Sigmoid colon (tissue), 7 donors: ENCODE measurements around the gene POLG2. TPM values are rescaled to one million over a fixed set of nuclear protein-coding genes. Genes with fewer than 3 reads are reported as not detected.
"Not testable (repeated sequence)": the region's sequence is repeated elsewhere in the genome, so short reads cannot be mapped to it uniquely, and the experiment has no call there.

Experiments
- DNase-seq: peaks from one replicate; pipeline ENCODE4 v3.0.0-alpha.2; 2019
- H3K27ac ChIP-seq, 4 donors: fragments of 200-600 bp; sonication (generic); one replicate each; pipeline ENCODE4 v1.5.1; 2016 to 2019; ENCODE audit warnings: mild to moderate bottlenecking in 1 of 4
- H3K27me3 ChIP-seq, 3 donors: fragments of 200-600 bp; sonication (generic); one replicate each; pipeline ENCODE4 v1.5.1; 2019; ENCODE audit warnings: mild to moderate bottlenecking in 1 of 3
- H3K36me3 ChIP-seq, 4 donors: fragments of 200-600 bp; sonication (generic); one replicate each; pipeline ENCODE4 v1.5.1; 2016 to 2019
- H3K4me1 ChIP-seq, 4 donors: fragments of 200-600 bp; sonication (generic); one replicate each; pipeline ENCODE4 v1.5.1; 2017 to 2019
- H3K4me3 ChIP-seq, 4 donors: fragments of 200-600 bp; sonication (generic); one replicate each; pipeline ENCODE4 v1.5.1; 2017 to 2019; ENCODE audit warnings: mild to moderate bottlenecking in 2 of 4, moderate library complexity in 1 of 4
- H3K9me3 ChIP-seq, 4 donors: fragments of 200-600 bp in 3 of 4; sonication (generic) in 3 of 4; one replicate each; pipeline versions ENCODE4 v1.5.1 to v1.6.1; 2013 to 2019
- CTCF ChIP-seq, 4 experiments: fragments of 450-650 bp in 3 of 4; fragments of 200-600 bp in 1 of 4; IDR thresholded peaks; one replicate each; pipeline ENCODE4 v1.5.1; 2016 to 2019; ENCODE audit warnings: antibody characterized with exemption in 4 of 4, mild to moderate bottlenecking in 3 of 4, moderate library complexity in 2 of 4
- EP300 ChIP-seq, 4 donors: sonication (generic); formaldehyde crosslinking; IDR thresholded peaks; one replicate each; pipeline ENCODE4 v1.6.1; 2017; ENCODE audit warnings: antibody characterized with exemption in 4 of 4
- POLR2A ChIP-seq, 2 donors: fragments of 450-650 bp; IDR thresholded peaks; one replicate each; pipeline ENCODE4 v1.6.1; 2016; ENCODE audit warnings: antibody characterized with exemption in 2 of 2, mild to moderate bottlenecking in 2 of 2, moderate library complexity in 2 of 2
- POLR2AphosphoS5 ChIP-seq, 4 donors: sonication (generic); formaldehyde crosslinking; IDR thresholded peaks; one replicate each; pipeline ENCODE4 v1.6.1; 2017; ENCODE audit warnings: antibody characterized with exemption in 4 of 4
- WGBS, 2 donors: extraction: QIAGEN DNeasy Blood & Tissue Kit; methylation state at CpG; one replicate each; pipeline ENCODE4 v1.1.7; 2013; 5-methylcytosine and 5-hydroxymethylcytosine counted together
- intact Hi-C: fragments of 100-400 bp; cut with DNase I; formaldehyde crosslinking; loops from one replicate; pipeline ENCODE4 v1.15.1; 2023
- polyA plus RNA-seq, 3 donors: library from polyadenylated mRNA; stranded (reverse); fragments of 200-250 nt; gene quantifications; one replicate each; pipeline ENCODE4 v1.2.3, GENCODE V29; 2013
- total RNA-seq, 4 donors: library from RNA; depleted of rRNA; stranded (reverse); fragments of >200 nt; gene quantifications; one replicate each; pipeline ENCODE4 v1.1.0, GENCODE V29; 2016
- donor health status: healthy with polysubstance abuse.
- donor health status: Bipolar disorder and iron deficiency.
- donor health status: healthy.

Gene POLG2
- total and polyA plus RNA-seq, 7 donors = 3.9 to 16.1 (median 8.2) TPM

DNA sequence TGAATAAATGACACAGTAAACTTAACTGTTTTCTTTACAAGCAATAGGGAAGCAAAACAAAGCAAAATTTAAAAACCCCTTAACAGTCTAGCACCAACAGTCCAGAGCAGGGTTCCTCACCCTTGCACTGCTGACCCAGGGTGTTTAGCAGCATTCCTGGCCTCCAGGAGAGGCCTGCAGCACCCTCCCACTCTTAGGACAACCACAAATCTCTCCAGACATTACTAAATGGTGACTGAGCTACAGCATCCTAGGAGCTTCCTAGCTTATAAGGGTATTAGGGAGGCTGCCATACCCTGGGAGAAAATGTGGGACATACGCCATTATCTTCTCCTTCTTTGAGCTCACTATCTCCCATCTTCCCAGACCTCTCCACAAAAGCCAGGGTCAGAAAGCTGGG lies 15.9 kb downstream of the POLG2 start:
- H3K27me3 ChIP-seq = no peaks in the 10 kb centered on the region
- peaks cover 0 to 4% (median 0%) of the 10 kb centered on the region in 4 donors for H3K4me1 ChIP-seq
- peaks cover 8 to 77% (median 15%) of the 10 kb centered on the region in 4 donors for H3K36me3 ChIP-seq
- DNase-seq = no peak
- no peaks in the 10 kb centered on the region for H3K9me3 ChIP-seq
- no peak overlapping the region for H3K27ac ChIP-seq
- no peak overlapping the region for H3K4me3 ChIP-seq
- intact Hi-C loops = no loop called here
- WGBS, 2 donors = 96 to 98% methylated on average over 1 of the region's 1 CpG
- no peak for TF ChIP-seq CTCF (IDR thresholded peaks at IDR 0.05)
- TF ChIP-seq EP300 (IDR thresholded peaks at IDR 0.05) = no peak
- no peak for TF ChIP-seq POLR2A (IDR thresholded peaks at IDR 0.05)
- no peak for TF ChIP-seq POLR2AphosphoS5 (IDR thresholded peaks at IDR 0.05)

- WGBS, 2 donors = 15 to 34% methylated on average over 1 of the region's 1 CpG
- intact Hi-C loops = no loop called here
- Histone ChIP-seq H3K4me3 (no peak overlapping the region), H3K9me3 (no peaks in the 10 kb centered on the region), H3K4me1 (peaks cover 0 to 4% (median 0%) of the 10 kb centered on the region in 4 donors), H3K27me3 (no peaks in the 10 kb centered on the region), H3K27ac (no peak overlapping the region), H3K36me3 (peaks cover 6 to 54% (median 8%) of the 10 kb centered on the region in 4 donors)
- TF ChIP-seq CTCF (IDR thresholded peaks at IDR 0.05) = no peak
- TF ChIP-seq EP300 (IDR thresholded peaks at IDR 0.05) = no peak
- TF ChIP-seq POLR2AphosphoS5 (IDR thresholded peaks at IDR 0.05) = no peak
- no peak for TF ChIP-seq POLR2A (IDR thresholded peaks at IDR 0.05)
- no peak for DNase-seq
Measured at GRCh38 chr17:64477849-64478248, 19.0 kb downstream of the POLG2 start.

DNA sequence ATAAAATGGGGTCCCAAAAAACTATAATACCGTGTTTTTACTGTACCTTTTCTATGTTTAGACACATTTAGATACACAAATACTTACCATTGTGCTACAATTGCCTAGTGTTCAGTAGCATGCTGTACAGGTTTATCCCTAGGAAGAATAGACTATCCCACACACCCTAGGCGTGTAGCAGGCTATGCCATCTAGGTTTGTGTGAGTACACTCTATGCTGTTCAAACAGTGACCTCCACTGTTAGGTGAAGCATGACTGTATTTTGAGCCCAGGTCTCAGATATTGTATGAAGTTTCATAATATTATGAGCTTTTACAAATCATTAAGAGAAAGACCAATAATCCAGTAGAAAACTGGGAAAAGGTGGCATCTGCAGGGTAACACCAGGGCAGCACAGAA lies 24.3 kb downstream of the POLG2 start:
- H3K36me3 ChIP-seq = peaks cover 0 to 5% (median 0%) of the 10 kb centered on the region in 4 donors
- H3K9me3 ChIP-seq = no peaks in the 10 kb centered on the region
- no peak overlapping the region for H3K27ac ChIP-seq
- no peak overlapping the region for H3K4me3 ChIP-seq
- H3K4me1 ChIP-seq = no peaks in the 10 kb centered on the region
- WGBS, 2 donors = 84 to 94% methylated on average over 2 of the region's 2 CpGs
- TF ChIP-seq CTCF (IDR thresholded peaks at IDR 0.05) (no peak), POLR2AphosphoS5 (IDR thresholded peaks at IDR 0.05) (no peak), EP300 (IDR thresholded peaks at IDR 0.05) (no peak), POLR2A (IDR thresholded peaks at IDR 0.05) (no peak)
- DNase-seq = no peak
- H3K27me3 ChIP-seq = no peaks in the 10 kb centered on the region
- intact Hi-C loops = no loop called here

- no peak overlapping the region for H3K27ac ChIP-seq
- no peaks in the 10 kb centered on the region for H3K9me3 ChIP-seq
- no peak for DNase-seq
- H3K36me3 ChIP-seq = no peaks in the 10 kb centered on the region
- no peaks in the 10 kb centered on the region for H3K4me1 ChIP-seq
- no peaks in the 10 kb centered on the region for H3K27me3 ChIP-seq
- no peak overlapping the region for H3K4me3 ChIP-seq
- 87 to 93% methylated on average over 3 of the region's 3 CpGs for WGBS, 2 donors
- no peak for TF ChIP-seq CTCF (IDR thresholded peaks at IDR 0.05)
- TF ChIP-seq POLR2A (IDR thresholded peaks at IDR 0.05) = no peak
- TF ChIP-seq EP300 (IDR thresholded peaks at IDR 0.05) = no peak
- TF ChIP-seq POLR2AphosphoS5 (IDR thresholded peaks at IDR 0.05) = no peak
- intact Hi-C loops = no loop called here
Measured at GRCh38 chr17:64471440-64471839, 25.4 kb downstream of the POLG2 start.

- no peaks in the 10 kb centered on the region for H3K9me3 ChIP-seq
- no peaks in the 10 kb centered on the region for H3K36me3 ChIP-seq
- no peaks in the 10 kb centered on the region for H3K4me1 ChIP-seq
- 81 to 90% methylated on average over 4 of the region's 4 CpGs for WGBS, 2 donors
- TF ChIP-seq POLR2AphosphoS5 (IDR thresholded peaks at IDR 0.05) = no peak
- no peak for TF ChIP-seq POLR2A (IDR thresholded peaks at IDR 0.05)
- TF ChIP-seq EP300 (IDR thresholded peaks at IDR 0.05) = no peak
- TF ChIP-seq CTCF (IDR thresholded peaks at IDR 0.05) = no peak
- H3K27me3 ChIP-seq = no peaks in the 10 kb centered on the region
- intact Hi-C loops = no loop called here
- no peak overlapping the region for H3K4me3 ChIP-seq
- no peak for DNase-seq
- no peak overlapping the region for H3K27ac ChIP-seq
Measured at GRCh38 chr17:64470625-64471024, 26.2 kb downstream of the POLG2 start.

DNA sequence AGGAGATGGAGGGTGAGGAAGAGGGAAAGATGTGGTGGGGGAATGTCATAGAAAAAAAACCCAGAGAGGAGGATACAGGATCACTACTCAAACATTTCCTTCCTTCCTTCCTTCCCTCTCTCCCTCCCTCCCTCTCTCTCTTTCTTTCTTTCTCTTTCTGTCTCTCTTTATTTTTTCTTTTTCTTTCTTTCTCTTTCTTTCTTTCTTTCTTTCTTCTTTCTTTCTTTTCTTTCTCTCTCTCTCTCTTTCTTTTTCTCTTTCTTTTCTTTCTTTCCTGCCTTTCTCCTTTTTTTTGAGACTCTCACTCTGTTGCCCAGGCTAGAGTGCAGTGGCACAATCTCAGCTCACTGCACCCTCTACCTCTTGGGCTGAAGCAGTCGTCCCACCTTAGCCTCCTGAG lies 30.0 kb downstream of the POLG2 start:
- H3K27me3 ChIP-seq, H3K9me3 ChIP-seq, H3K4me3 ChIP-seq, H3K27ac ChIP-seq, DNase-seq, H3K4me1 ChIP-seq, intact Hi-C loops, H3K36me3 ChIP-seq: not testable (repeated sequence)
- WGBS, 2 donors = 73 to 89% methylated on average over 1 of the region's 1 CpG
